GM12872 (cell line): ENCODE results near the gene C6orf58.
A peak's percentile ranks its signal among the peaks of the same experiment; 100 is the strongest.

Source experiments
- TF ChIP-seq, protein P1 (sequence below): IDR thresholded peaks from 3 replicates; pipeline ENCODE4 v1.5.1; 2011; ENCODE audit warnings: low read depth, mild to moderate bottlenecking, low read length, moderate library complexity; ENCODE audit not compliant: insufficient read depth

Gene C6orf58

DNA sequence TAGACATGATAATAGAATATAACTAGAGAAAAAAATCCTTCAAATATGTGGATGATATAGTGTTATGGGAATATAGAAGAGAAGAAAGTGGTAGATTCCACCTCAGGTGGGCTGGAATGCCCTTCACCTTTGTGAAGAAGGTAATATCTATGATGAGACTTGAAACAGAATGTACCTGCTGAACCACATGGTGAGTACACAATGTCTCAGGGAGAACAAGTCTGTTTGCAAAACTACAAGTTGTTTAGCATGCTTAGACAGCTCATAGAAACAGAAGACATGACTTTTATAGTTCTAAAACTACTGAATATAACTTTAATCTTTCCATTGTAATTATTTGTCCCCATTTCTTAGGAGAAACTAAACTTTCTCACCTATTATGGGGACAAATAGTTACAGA, 12.2 kb downstream of the C6orf58 start:
- TF ChIP-seq, protein P1, sequence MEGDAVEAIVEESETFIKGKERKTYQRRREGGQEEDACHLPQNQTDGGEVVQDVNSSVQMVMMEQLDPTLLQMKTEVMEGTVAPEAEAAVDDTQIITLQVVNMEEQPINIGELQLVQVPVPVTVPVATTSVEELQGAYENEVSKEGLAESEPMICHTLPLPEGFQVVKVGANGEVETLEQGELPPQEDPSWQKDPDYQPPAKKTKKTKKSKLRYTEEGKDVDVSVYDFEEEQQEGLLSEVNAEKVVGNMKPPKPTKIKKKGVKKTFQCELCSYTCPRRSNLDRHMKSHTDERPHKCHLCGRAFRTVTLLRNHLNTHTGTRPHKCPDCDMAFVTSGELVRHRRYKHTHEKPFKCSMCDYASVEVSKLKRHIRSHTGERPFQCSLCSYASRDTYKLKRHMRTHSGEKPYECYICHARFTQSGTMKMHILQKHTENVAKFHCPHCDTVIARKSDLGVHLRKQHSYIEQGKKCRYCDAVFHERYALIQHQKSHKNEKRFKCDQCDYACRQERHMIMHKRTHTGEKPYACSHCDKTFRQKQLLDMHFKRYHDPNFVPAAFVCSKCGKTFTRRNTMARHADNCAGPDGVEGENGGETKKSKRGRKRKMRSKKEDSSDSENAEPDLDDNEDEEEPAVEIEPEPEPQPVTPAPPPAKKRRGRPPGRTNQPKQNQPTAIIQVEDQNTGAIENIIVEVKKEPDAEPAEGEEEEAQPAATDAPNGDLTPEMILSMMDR, result no peak

DNA sequence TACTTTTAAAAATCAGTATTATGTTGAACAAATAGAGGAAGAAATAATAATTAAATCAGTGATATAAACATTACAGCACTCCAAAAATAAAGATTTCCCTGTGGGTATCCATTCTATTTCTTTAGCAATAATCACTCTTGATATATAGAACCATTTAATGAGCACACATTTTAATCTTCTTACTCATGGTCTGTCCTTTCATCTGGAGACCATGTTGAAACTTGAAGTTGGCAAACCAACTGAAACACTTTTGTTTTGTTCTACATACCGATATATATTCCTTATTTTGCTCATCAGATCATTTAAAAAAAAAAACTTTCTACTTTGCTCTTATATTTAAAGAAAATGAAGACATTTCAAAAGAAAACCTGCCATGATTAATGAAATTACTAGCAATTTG, 13.4 kb downstream of the C6orf58 start:
- TF ChIP-seq, protein P1, result no peak

DNA sequence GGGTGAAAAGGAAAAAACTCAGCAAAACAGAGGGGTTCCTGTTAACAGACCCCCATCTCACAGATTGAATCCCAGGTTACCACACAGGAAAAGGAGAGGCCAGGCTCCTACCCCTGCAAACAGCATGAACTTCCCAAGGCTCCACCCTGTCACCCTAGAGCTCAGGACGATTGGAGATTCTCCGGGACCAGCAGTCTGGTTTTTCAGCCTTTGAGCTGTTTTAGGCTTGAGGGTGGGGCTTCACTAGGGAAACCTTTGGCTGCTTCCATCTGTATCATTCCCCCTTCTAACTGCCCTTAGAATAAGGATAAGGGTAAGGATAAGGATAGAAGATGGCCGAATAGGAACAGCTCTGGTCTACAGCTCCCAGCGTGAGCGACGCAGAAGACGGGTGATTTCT, 16.0 kb downstream of the C6orf58 start:
- TF ChIP-seq, protein P1, result no peak

DNA sequence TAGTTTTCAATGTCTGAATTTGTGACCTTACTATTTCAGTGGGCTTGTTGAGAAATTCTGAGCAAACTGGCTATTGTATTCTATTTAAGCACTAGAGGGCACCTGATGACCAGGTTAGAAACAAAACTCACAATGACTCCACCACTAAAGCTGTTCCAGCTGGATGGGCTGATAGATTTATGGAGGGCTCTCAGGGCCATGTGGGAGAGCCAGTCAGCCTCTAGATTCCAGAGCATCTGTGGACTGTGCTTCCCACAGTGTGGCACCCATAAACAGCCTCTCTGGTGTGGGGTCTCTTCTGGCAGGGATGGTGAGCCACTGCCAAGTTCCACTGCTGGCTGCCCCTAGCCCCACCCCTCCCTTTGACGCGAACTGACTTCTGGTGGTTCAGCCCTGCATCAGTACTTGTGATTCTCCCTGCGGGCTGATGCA, 29.2 kb downstream of the C6orf58 start:
- TF ChIP-seq, protein P1, result peak; percentile 23; the same call in 1 of the 3 replicates

DNA sequence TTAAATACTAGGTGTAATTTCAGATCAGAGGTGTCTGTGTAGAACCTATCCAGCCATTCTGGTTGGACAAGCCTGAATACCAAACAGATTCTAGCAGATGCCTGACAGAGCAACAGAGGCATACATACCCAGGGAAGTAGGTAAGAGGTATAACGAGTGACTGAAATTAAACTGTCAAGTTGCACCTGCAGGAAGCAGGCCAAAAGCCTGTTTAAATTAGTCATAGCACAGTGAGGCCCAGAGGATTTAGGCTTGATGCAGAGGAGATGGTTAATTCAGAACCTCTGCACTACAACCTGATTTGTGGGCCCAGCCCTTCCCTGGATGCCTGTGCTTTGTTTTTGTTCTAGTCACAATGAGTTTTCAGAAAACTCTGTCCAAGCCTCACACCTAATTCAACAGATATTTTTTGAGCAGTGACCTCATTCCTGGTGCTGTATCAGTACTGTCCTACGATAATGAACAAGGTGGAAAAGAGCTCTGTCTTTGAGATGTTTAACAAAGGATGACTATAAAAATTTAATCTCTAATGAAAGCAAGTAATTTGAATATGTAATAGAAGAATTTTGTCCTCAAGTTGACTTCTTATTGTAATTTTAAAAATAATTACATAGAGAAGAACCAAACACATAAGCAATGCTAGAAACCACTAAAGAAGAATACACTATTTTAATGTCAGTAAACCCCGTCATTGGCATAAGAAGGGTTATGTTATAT, 31.7 kb downstream of the C6orf58 start:
- TF ChIP-seq, protein P1, result no peak

DNA sequence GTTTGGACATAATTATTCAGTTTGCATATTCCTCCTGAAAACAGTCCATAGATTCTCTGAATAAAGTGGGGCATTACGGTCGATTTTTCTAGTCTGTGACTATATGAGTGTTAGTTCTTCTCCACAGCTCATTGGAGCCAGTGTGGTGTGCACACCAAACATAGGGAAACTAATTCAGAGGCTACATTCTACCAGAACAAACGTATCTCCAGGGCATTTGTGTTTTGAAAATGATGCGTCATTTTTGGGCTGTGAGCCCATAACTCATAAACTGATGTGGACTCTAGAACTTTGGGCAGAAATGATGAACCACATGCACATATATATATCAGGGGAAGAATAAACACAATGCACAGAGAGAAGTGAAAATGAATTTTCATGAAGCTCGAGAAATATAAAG, 41.8 kb downstream of the C6orf58 start:
- TF ChIP-seq, protein P1, result no peak

DNA sequence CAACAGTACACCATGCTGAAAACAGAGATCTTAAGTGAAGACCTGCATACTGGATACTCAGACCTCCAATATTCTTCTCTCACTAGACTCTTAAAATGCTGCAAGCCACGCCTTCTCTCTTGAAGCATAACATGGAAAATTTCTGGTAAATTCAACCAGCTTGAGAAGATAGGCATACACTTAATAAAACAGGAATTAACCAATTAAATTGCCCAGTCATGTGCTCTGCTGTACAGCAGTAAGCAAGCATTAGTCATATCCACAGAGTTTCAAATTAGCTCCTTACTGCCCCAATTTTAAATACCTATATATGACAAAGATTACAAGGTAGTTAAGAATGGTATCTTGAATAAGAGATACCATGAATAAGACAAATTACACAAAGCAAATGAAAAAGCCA, 53.8 kb downstream of the C6orf58 start:
- TF ChIP-seq, protein P1, result no peak
